Adrenal gland (tissue), 19 donors: ENCODE data around the gene NCLN. TPM values are rescaled to one million over a fixed set of nuclear protein-coding genes. Genes with fewer than 3 reads are reported as not detected.

Experiments used
- DNase-seq, 7 donors: peaks; one replicate each; pipeline ENCODE4 v3.0.0-alpha.2; 2019 to 2020
- H3K27ac ChIP-seq, 5 donors: fragments of 200-600 bp; sonication (generic) in 4 of 5; 1 replicate in 3 of 5; 2 replicates in 2 of 5; pipeline versions ENCODE4 v1.5.1 to v1.8.0; 2016 to 2020; ENCODE audit warnings: mild to moderate bottlenecking in 1 of 5
- H3K27me3 ChIP-seq: fragments of 200-600 bp; 2 replicates; pipeline ENCODE4 v1.8.0; 2021
- H3K36me3 ChIP-seq, 2 donors: fragments of 200-600 bp; replicated peaks in 1 of 2; 1 replicate in 1 of 2; 2 replicates in 1 of 2; pipeline versions ENCODE4 v1.5.1 to v1.8.0; 2018 to 2022
- H3K4me1 ChIP-seq, 2 donors: fragments of 200-600 bp; replicated peaks in 1 of 2; 1 replicate in 1 of 2; 2 replicates in 1 of 2; pipeline versions ENCODE4 v1.5.1 to v1.8.0; 2018 to 2021
- H3K4me3 ChIP-seq, 4 donors: fragments of 200-600 bp; sonication (generic) in 3 of 4; one replicate each; pipeline ENCODE4 v1.5.1; 2016 to 2018
- H3K9me3 ChIP-seq, 3 donors: fragments of 200-600 bp; sonication (generic) in 1 of 3; replicated peaks in 1 of 3; 1 replicate in 2 of 3; 2 replicates in 1 of 3; pipeline versions ENCODE4 v1.5.1 to v1.8.0; 2016 to 2021
- POLR2A ChIP-seq, 2 donors: fragments of 450-650 bp; IDR thresholded peaks; one replicate each; pipeline ENCODE4 v1.6.1; 2017; ENCODE audit warnings: antibody characterized with exemption in 2 of 2, mild to moderate bottlenecking in 2 of 2, moderate library complexity in 1 of 2
- WGBS, 4 donors: extraction: QIAGEN DNeasy Blood & Tissue Kit in 2 of 4; methylation state at CpG; one replicate each; pipeline versions ENCODE4 v1.1.5 to v1.1.7; 2013 to 2017; 5-methylcytosine and 5-hydroxymethylcytosine counted together
- intact Hi-C, 2 donors: fragments of 100-400 bp; cut with DNase I; formaldehyde crosslinking; loops; one replicate each; pipeline versions ENCODE4 v1.14.1 to v1.15.0; 2022 to 2023
- long read RNA-seq, 10 donors: library from polyadenylated mRNA in 3 of 10; unstranded in 2 of 10; stranded (forward) in 1 of 10; transcript quantifications; one replicate each; pipeline ENCODE4 v2.0.0 and lab custom pipeline, GENCODE V29; 2021 to 2026
- polyA plus RNA-seq, 3 donors: library from polyadenylated mRNA; stranded (reverse); fragments of 200-250 nt in 2 of 3; fragments of 350-450 nt in 1 of 3; fragmentation: Illumina TruSeq in 1 of 3; extraction: RNeasy Lipid Tissue Mini Kit (QIAGEN cat#74804) in 1 of 3; gene quantifications; one replicate each; pipeline ENCODE4 v1.2.3, GENCODE V29; 2013 to 2014
- total RNA-seq, 9 donors: library from RNA; depleted of rRNA in 4 of 9; stranded (reverse); fragments of >200 nt in 4 of 9; fragments of 120-200 nt in 1 of 9; fragmentation: NEBNext Ultra II Directional in 1 of 9; extraction: Animal tissue kit (Norgen Biotek cat#: 25700) in 1 of 9; gene quantifications; one replicate each; pipeline versions ENCODE4 v1.1.0 to v1.2.4, GENCODE V29; 2013 to 2023
- TF ChIP-seq, protein P1 (sequence below), 6 experiments: fragments of 450-650 bp in 4 of 6; fragments of 200-600 bp in 2 of 6; sonication (generic) in 1 of 6; IDR thresholded peaks; 1 replicate in 5 of 6; 2 replicates in 1 of 6; pipeline versions ENCODE4 v1.5.1 to v1.8.0; 2016 to 2021; ENCODE audit warnings: antibody characterized with exemption in 6 of 6, mild to moderate bottlenecking in 2 of 6, moderate library complexity in 1 of 6
- donor health status: healthy with polysubstance abuse.
- donor health status: Bipolar disorder and iron deficiency.
- donor health status: DM: yes; HTN: yes; CAD: no.
- donor health status: DM: no; HTN: no; CAD: no.
- donor health status: DM: no; HTN: no; CAD: no.
- donor health status: DM: yes; HTN: yes; CAD: no.

NCLN gene
- total RNA-seq (100 to 1,000 TPM in 4 of 9 donors, 10 to 100 TPM in 5; 51.5 to 193 (median 94.4) TPM), polyA plus RNA-seq (100 to 1,000 TPM in 1 of 3 donors, 10 to 100 TPM in 2; 57.6 to 127 (median 93.6) TPM)
- long read RNA-seq, donor 1, full-length matches to known transcripts = 25 of 38 reads
- long read RNA-seq, donor 1, partial matches to known transcripts = 0 of 38 reads
- long read RNA-seq, donor 1, other reads (novel, unspliced or antisense) = 13 of 38 reads
- long read RNA-seq, donor 2, full-length matches to known transcripts = 16 of 21 reads
- long read RNA-seq, donor 2, partial matches to known transcripts = 0 of 21 reads
- long read RNA-seq, donor 2, other reads (novel, unspliced or antisense) = 5 of 21 reads
- long read RNA-seq, donor 3, full-length matches to known transcripts = 3 of 3 reads
- long read RNA-seq, donor 3, partial matches to known transcripts = 0 of 3 reads
- long read RNA-seq, donor 3, other reads (novel, unspliced or antisense) = 0 of 3 reads
- long read RNA-seq, donor 4, full-length matches to known transcripts = 11 of 38 reads
- long read RNA-seq, donor 4, partial matches to known transcripts = 4 of 38 reads
- long read RNA-seq, donor 4, other reads (novel, unspliced or antisense) = 23 of 38 reads
- long read RNA-seq, donor 5, full-length matches to known transcripts = 154 of 351 reads
- long read RNA-seq, donor 5, partial matches to known transcripts = 37 of 351 reads
- long read RNA-seq, donor 5, other reads (novel, unspliced or antisense) = 160 of 351 reads
- long read RNA-seq, donor 6, full-length matches to known transcripts = 1 of 10 reads
- long read RNA-seq, donor 6, partial matches to known transcripts = 1 of 10 reads
- long read RNA-seq, donor 6, other reads (novel, unspliced or antisense) = 8 of 10 reads
- long read RNA-seq, donor 7, full-length matches to known transcripts = 9 of 28 reads
- long read RNA-seq, donor 7, partial matches to known transcripts = 5 of 28 reads
- long read RNA-seq, donor 7, other reads (novel, unspliced or antisense) = 14 of 28 reads
- long read RNA-seq, donor 8, full-length matches to known transcripts = 40 of 83 reads
- long read RNA-seq, donor 8, partial matches to known transcripts = 14 of 83 reads
- long read RNA-seq, donor 8, other reads (novel, unspliced or antisense) = 29 of 83 reads
- long read RNA-seq, donor 9, partial matches to known transcripts = 0 of 1 reads
- long read RNA-seq, donor 9, other reads (novel, unspliced or antisense) = 0 of 1 reads
- long read RNA-seq, donor 10, full-length matches to known transcripts = 15 of 23 reads
- long read RNA-seq, donor 10, partial matches to known transcripts = 0 of 23 reads
- long read RNA-seq, donor 10, other reads (novel, unspliced or antisense) = 8 of 23 reads

DNA sequence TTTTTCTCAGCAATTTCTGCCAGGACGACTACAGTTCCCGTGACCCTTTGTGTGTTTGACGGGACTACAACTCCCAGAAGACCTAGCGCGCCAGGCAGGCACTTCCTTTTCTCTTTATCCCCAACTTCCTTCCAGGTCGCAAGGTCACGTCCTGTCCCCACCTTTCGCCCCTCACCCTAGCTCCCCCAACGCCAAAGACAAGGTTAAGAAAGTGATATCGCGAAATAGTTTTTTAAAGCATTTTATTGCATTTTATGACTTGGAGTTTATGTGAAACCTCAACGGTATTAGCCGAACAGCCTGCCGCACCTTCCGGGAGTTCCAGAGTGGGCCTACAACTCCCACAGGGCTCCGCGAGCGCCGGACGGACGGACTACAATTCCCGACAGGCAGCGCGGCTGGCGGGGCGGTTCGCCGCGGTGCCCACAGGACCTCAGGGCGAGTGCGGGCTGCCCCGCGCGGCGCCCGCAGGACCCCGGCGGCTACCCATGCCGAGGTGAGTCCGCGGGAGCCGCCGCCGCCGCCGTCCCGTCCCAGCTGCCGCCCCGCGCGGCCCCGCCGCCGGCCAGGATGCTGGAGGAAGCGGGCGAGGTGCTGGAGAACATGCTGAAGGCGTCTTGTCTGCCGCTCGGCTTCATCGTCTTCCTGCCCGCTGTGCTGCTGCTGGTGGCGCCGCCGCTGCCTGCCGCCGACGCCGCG lies at the start of gene NCLN:
Gene NCLN, plus strand, starts transcription at position 470 of the 699 bp plus-strand sequence. Its CDS starts 101 bp downstream, at position 571.
- WGBS, 4 donors = 0 to 1% (median 1%) methylated on average over 17 to 69 of the region's 69 CpGs
- Histone ChIP-seq H3K36me3 (no peaks in the 10 kb centered on the region), H3K9me3 (no peaks in the 10 kb centered on the region), H3K27me3 (no peaks in the 10 kb centered on the region), H3K27ac (peak within 1 kb of the TSS; percentile 67 to 94 (median 83)), H3K4me1 (peaks cover 26 to 41% of the 10 kb centered on the region in 2 donors), H3K4me3 (peak within 1 kb of the TSS; percentile 60 to 100 (median 84))
- peak; percentile 94 to 97 (median 95) for DNase-seq
- peak; percentile 58 to 85 for TF ChIP-seq POLR2A (IDR thresholded peaks at IDR 0.05)
- TF ChIP-seq, protein P1, sequence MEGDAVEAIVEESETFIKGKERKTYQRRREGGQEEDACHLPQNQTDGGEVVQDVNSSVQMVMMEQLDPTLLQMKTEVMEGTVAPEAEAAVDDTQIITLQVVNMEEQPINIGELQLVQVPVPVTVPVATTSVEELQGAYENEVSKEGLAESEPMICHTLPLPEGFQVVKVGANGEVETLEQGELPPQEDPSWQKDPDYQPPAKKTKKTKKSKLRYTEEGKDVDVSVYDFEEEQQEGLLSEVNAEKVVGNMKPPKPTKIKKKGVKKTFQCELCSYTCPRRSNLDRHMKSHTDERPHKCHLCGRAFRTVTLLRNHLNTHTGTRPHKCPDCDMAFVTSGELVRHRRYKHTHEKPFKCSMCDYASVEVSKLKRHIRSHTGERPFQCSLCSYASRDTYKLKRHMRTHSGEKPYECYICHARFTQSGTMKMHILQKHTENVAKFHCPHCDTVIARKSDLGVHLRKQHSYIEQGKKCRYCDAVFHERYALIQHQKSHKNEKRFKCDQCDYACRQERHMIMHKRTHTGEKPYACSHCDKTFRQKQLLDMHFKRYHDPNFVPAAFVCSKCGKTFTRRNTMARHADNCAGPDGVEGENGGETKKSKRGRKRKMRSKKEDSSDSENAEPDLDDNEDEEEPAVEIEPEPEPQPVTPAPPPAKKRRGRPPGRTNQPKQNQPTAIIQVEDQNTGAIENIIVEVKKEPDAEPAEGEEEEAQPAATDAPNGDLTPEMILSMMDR (IDR thresholded peaks at IDR 0.05) = no peak
- intact Hi-C loops = no loop called here

- 55 to 69% (median 61%) methylated on average over 14 to 40 of the region's 40 CpGs for WGBS, 4 donors
Measured at GRCh38 chr19:3135961-3136683, 49.6 kb upstream of the NCLN start, which contains the start of gene GNA15. GNA15 (plus strand) TSS chr19:3136033; CDS start chr19:3136451, 418 bp downstream.

GRCh38 chr19:3136684-3137055 lies 49.1 kb upstream of the NCLN start:
- TF ChIP-seq, protein P1 (IDR thresholded peaks at IDR 0.05) = no peak
- TF ChIP-seq POLR2A (IDR thresholded peaks at IDR 0.05) = no peak

More at GRCh38 chr19:3135961-3136683, 49.6 kb upstream of the NCLN start, which contains the start of gene GNA15:
- H3K36me3 ChIP-seq = no peaks in the 10 kb centered on the region
- peak within 1 kb of the TSS in 2 of 4 donors; percentile 9 to 42 for H3K4me3 ChIP-seq
- H3K27ac ChIP-seq = peak within 1 kb of the TSS; percentile 25 to 84 (median 56)
- peaks cover 0 to 4% (median 0%) of the 10 kb centered on the region in 3 donors for H3K9me3 ChIP-seq
- peak in 2 of 7 donors; percentile 29 to 30 for DNase-seq
- H3K4me1 ChIP-seq = peaks cover 0 to 13% of the 10 kb centered on the region in 2 donors
- H3K27me3 ChIP-seq = no peaks in the 10 kb centered on the region
- intact Hi-C loops = no loop called here
- TF ChIP-seq, protein P1 (IDR thresholded peaks at IDR 0.05) = no peak
- no peak for TF ChIP-seq POLR2A (IDR thresholded peaks at IDR 0.05)

More at GRCh38 chr19:3136684-3137055, 49.1 kb upstream of the NCLN start:
- Histone ChIP-seq H3K27me3 (no peaks in the 10 kb centered on the region), H3K36me3 (no peaks in the 10 kb centered on the region), H3K9me3 (peaks cover 0 to 4% (median 0%) of the 10 kb centered on the region in 3 donors), H3K4me3 (peak overlapping the region in 2 of 4 donors; percentile 9 to 42), H3K4me1 (peaks cover 0 to 18% of the 10 kb centered on the region in 2 donors), H3K27ac (peak overlapping the region; percentile 25 to 84 (median 56))
- DNase-seq = no peak
- intact Hi-C loops = no loop called here
- 41 to 71% (median 63%) methylated on average over 8 to 16 of the region's 16 CpGs for WGBS, 4 donors
